Glutamatergic neuron (in vitro differentiated cells): Measurements from ENCODE around the gene DPM2. TPM values are rescaled to one million over a fixed set of nuclear protein-coding genes. Genes with fewer than 3 reads are reported as not detected.

Experiments used
- DNase-seq: peaks from one replicate; pipeline ENCODE4 v3.0.0; 2022
- H3K27ac Mint-ChIP-seq: one replicate; pipeline ENCODE4 v1.8.0; 2020; ENCODE audit warnings: mild to moderate bottlenecking, mixed read lengths, inconsistent platforms; ENCODE audit not compliant: unreplicated experiment
- H3K27me3 Mint-ChIP-seq: one replicate; pipeline ENCODE4 v1.8.0; 2020; ENCODE audit warnings: mild to moderate bottlenecking, moderate library complexity, mixed read lengths, inconsistent platforms; ENCODE audit not compliant: unreplicated experiment
- H3K36me3 Mint-ChIP-seq: one replicate; pipeline ENCODE4 v1.8.0; 2020; ENCODE audit warnings: mild to moderate bottlenecking, mixed read lengths, inconsistent platforms; ENCODE audit not compliant: unreplicated experiment
- H3K4me1 Mint-ChIP-seq: one replicate; pipeline ENCODE4 v1.8.0; 2020; ENCODE audit warnings: mild to moderate bottlenecking, low read depth, mixed read lengths, inconsistent platforms; ENCODE audit not compliant: unreplicated experiment
- H3K4me3 Mint-ChIP-seq: one replicate; pipeline ENCODE4 v1.8.0; 2020; ENCODE audit warnings: mild to moderate bottlenecking, mixed read lengths, inconsistent platforms; ENCODE audit not compliant: unreplicated experiment
- H3K9me3 Mint-ChIP-seq: one replicate; pipeline ENCODE4 v1.8.0; 2020; ENCODE audit warnings: mild to moderate bottlenecking, moderate library complexity, mixed read lengths, inconsistent platforms; ENCODE audit not compliant: unreplicated experiment
- total RNA-seq: library from RNA; stranded (reverse); fragmentation: NEBNext Ultra II Directional; extraction: Animal tissue kit (Norgen Biotek cat#: 25700); gene quantifications from one replicate; pipeline ENCODE4 v1.2.1, GENCODE V29; 2021; ENCODE audit not compliant: unreplicated experiment
- TF ChIP-seq, protein P1 (sequence below): fragments of 200-600 bp; sonication (generic); IDR thresholded peaks from one replicate; pipeline ENCODE4 v1.5.0; 2021; ENCODE audit not compliant: partially characterized antibody, unreplicated experiment

DPM2 gene
- total RNA-seq, 1 donor from 2014 or later = 35.3 TPM

- Mint-ChIP-seq H3K4me3 (no peak overlapping the region), H3K4me1 (peaks cover 7% of the 10 kb centered on the region), H3K9me3 (peaks cover 5% of the 10 kb centered on the region), H3K36me3 (no peaks in the 10 kb centered on the region), H3K27me3 (peaks cover 9% of the 10 kb centered on the region), H3K27ac (peak overlapping the region; percentile 20)
- TF ChIP-seq, protein P1, sequence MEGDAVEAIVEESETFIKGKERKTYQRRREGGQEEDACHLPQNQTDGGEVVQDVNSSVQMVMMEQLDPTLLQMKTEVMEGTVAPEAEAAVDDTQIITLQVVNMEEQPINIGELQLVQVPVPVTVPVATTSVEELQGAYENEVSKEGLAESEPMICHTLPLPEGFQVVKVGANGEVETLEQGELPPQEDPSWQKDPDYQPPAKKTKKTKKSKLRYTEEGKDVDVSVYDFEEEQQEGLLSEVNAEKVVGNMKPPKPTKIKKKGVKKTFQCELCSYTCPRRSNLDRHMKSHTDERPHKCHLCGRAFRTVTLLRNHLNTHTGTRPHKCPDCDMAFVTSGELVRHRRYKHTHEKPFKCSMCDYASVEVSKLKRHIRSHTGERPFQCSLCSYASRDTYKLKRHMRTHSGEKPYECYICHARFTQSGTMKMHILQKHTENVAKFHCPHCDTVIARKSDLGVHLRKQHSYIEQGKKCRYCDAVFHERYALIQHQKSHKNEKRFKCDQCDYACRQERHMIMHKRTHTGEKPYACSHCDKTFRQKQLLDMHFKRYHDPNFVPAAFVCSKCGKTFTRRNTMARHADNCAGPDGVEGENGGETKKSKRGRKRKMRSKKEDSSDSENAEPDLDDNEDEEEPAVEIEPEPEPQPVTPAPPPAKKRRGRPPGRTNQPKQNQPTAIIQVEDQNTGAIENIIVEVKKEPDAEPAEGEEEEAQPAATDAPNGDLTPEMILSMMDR = no peak
- no peak for DNase-seq
Measured at GRCh38 chr9:127919253-127919815, 18.3 kb downstream of the DPM2 start.

DNA sequence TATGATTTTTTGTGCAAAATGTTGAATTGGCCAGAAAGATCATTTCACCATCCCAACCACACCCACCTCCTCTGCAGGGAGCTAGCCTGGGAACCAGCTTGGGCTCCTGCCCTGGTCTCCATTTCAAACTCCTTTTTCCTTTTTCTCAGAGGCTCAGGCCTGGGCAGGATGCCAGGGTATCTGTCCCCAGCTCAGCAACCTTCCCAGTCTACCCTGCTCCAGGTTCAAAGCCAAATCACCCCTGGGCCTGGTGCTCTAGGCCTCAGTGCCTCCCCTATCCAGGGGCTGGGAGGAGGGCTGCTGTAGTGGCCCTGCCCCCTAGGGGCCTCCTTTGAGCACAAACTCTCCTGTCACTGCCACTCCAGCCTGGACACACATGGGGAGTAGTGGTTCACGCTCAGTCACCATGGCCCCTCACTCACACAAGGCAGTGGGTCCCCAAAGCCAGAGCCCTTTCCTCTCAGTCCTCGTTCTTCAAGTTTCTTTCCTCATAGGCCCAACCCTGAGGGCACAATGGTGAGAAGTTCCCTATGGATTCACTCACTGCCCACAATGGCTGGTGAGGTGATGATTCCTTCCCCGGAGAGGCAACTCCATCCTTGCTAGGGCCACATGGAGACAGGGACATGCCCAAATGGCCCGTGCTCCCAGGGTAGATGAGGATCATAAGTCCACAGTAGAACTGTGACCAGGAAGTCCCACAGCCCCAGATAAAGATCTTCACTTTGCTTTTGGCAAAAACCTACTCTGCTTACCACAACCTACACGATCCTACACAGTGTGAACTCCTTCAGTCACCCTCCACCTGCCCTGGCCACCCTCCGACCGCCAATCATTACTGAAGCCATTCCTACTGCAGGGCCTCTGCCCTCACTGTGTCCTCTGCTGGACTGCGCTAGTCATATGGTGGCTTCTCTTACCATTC, 19.2 kb downstream of the DPM2 start:
- TF ChIP-seq, protein P1 = no peak
- H3K27me3 Mint-ChIP-seq = peaks cover 9% of the 10 kb centered on the region
- no peaks in the 10 kb centered on the region for H3K36me3 Mint-ChIP-seq
- peaks cover 5% of the 10 kb centered on the region for H3K9me3 Mint-ChIP-seq
- peaks cover 7% of the 10 kb centered on the region for H3K4me1 Mint-ChIP-seq
- peak overlapping the region; percentile 20 for H3K27ac Mint-ChIP-seq
- peak overlapping the region; percentile 13 for H3K4me3 Mint-ChIP-seq
- DNase-seq = no peak

- H3K4me1 Mint-ChIP-seq = peaks cover 7% of the 10 kb centered on the region
- H3K27ac Mint-ChIP-seq = no peak overlapping the region
- peak overlapping the region; percentile 75 for H3K4me3 Mint-ChIP-seq
- peak; percentile 33 for DNase-seq
- H3K27me3 Mint-ChIP-seq = peaks cover 11% of the 10 kb centered on the region
- H3K9me3 Mint-ChIP-seq = peaks cover 5% of the 10 kb centered on the region
- TF ChIP-seq, protein P1 = no peak
- H3K36me3 Mint-ChIP-seq = no peaks in the 10 kb centered on the region
Measured at GRCh38 chr9:127917603-127918002, 20.1 kb downstream of the DPM2 start.

DNA sequence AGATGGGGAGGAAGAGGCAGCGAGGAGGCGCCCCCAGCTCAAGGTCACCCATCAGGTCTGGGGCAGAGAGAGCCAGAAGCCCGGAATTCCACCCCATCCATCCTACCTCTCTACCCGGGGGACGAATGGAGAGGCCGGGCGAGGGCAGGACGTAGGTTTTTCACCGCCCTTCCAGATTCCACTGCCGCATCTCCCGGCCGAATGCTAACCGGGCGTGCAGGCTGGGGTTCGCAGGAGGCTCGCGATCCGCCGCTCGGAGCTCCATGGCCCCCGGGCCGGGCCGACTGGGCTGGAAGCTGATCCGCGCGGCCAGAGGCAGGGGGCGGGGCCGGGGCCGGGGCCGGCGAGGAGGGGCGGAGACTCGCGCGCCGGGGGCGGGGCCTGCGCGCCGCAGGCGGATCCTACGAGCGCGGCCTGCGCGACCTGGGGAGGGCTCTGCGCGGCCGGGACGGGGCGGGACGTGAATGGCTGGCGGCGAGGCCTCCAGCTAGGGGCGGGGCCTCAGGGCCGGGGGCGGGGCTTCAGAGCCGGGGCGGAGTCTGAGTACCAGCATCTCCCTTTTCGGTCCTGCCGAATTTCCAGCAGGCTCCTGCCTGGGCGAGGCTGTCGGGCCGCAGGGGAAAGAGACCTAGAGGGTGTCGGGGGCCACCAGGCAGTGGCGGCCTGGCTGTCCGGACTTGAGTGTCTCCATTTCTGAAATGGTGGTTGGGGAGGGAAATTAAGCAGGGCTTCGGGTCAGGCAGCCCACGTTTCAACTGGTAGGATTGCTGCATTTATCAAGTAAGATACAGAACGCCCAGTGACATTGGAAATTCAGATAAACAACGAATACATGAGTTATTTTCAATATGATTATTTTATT, 20.7 kb downstream of the DPM2 start, which contains the start of gene ST6GALNAC4:
ST6GALNAC4 (minus strand) TSS at position 322 of the 862 bp plus-strand sequence. CDS start 622 bp downstream, outside the sequence.
- H3K27ac Mint-ChIP-seq = no peak within 1 kb of the TSS
- H3K27me3 Mint-ChIP-seq = peaks cover 11% of the 10 kb centered on the region
- H3K9me3 Mint-ChIP-seq = peaks cover 3% of the 10 kb centered on the region
- peak within 1 kb of the TSS; percentile 82 for H3K4me3 Mint-ChIP-seq
- TF ChIP-seq, protein P1 = no peak
- no peaks in the 10 kb centered on the region for H3K36me3 Mint-ChIP-seq
- DNase-seq = peak; percentile 95
- peaks cover 7% of the 10 kb centered on the region for H3K4me1 Mint-ChIP-seq
